Upper lobe of left lung (tissue), 6 donors: ENCODE measurements around the gene KRTAP10-11. TPM values are rescaled to one million over a fixed set of nuclear protein-coding genes. Genes with fewer than 3 reads are reported as not detected.

Experiments
- ATAC-seq, 2 donors: fragments of 200-7000 bp; cut with Tn5 transposase; one replicate each; pipeline ENCODE4 v1.9.1; 2022; ENCODE audit warnings: mild to moderate bottlenecking in 2 of 2, moderate library complexity in 2 of 2; ENCODE audit not compliant: low FRiP score in 2 of 2
- DNase-seq, 2 donors: peaks; one replicate each; pipeline ENCODE4 v3.0.0-alpha.2; 2019 to 2020
- H3K27ac ChIP-seq, 4 donors: fragments of 200-600 bp; sonication (generic); one replicate each; pipeline ENCODE4 v1.5.1; 2016 to 2019
- H3K27me3 ChIP-seq, 4 donors: fragments of 200-600 bp; sonication (generic); one replicate each; pipeline ENCODE4 v1.5.1; 2017 to 2019
- H3K36me3 ChIP-seq, 4 donors: fragments of 200-600 bp; sonication (generic); one replicate each; pipeline ENCODE4 v1.5.1; 2016 to 2019
- H3K4me1 ChIP-seq, 4 donors: fragments of 200-600 bp; sonication (generic); one replicate each; pipeline ENCODE4 v1.5.1; 2018 to 2019
- H3K4me3 ChIP-seq, 4 donors: fragments of 200-600 bp; sonication (generic); one replicate each; pipeline ENCODE4 v1.5.1; 2017 to 2019; ENCODE audit warnings: mild to moderate bottlenecking in 2 of 4, moderate library complexity in 1 of 4
- H3K9me3 ChIP-seq, 4 donors: fragments of 200-600 bp; sonication (generic); one replicate each; pipeline ENCODE4 v1.5.1; 2018 to 2019
- CTCF ChIP-seq, 6 experiments: fragments of 450-650 bp in 4 of 6; fragments of 200-600 bp in 2 of 6; sonication (generic) in 2 of 6; IDR thresholded peaks; one replicate each; pipeline ENCODE4 v1.5.1; 2016 to 2019; ENCODE audit warnings: antibody characterized with exemption in 6 of 6
- EP300 ChIP-seq, 4 donors: sonication (generic); formaldehyde crosslinking; IDR thresholded peaks; one replicate each; pipeline ENCODE4 v1.5.1; 2017; ENCODE audit warnings: antibody characterized with exemption in 4 of 4, control low read depth in 2 of 4
- POLR2A ChIP-seq, 4 donors: fragments of 450-650 bp; IDR thresholded peaks; one replicate each; pipeline ENCODE4 v1.5.1; 2016 to 2017; ENCODE audit warnings: antibody characterized with exemption in 4 of 4, mild to moderate bottlenecking in 2 of 4
- POLR2AphosphoS5 ChIP-seq, 2 donors: sonication (generic); formaldehyde crosslinking; IDR thresholded peaks; one replicate each; pipeline ENCODE4 v1.5.1; 2017; ENCODE audit warnings: antibody characterized with exemption in 2 of 2
- WGBS, 2 donors: methylation state at CpG; one replicate each; pipeline ENCODE4 v1.1.5; 2017 to 2018; 5-methylcytosine and 5-hydroxymethylcytosine counted together
- total RNA-seq, 6 donors: library from RNA; depleted of rRNA in 4 of 6; stranded (reverse); fragments of >200 nt in 4 of 6; gene quantifications; one replicate each; pipeline versions ENCODE4 v1.1.0 to v1.2.1, GENCODE V29; 2016 to 2021
- donor health status: DM: no; HTN: no; CAD: no; lungs with moderate emphysema.
- donor health status: DM: no; HTN: yes; CAD: no; lungs with severe emphysema.

KRTAP10-11 gene
- total RNA-seq, 6 donors from 2014 or later = not detected

- DNase-seq (no peak), ATAC-seq (no peak)
- Histone ChIP-seq H3K4me1 (no peaks in the 10 kb centered on the region), H3K36me3 (no peaks in the 10 kb centered on the region), H3K27me3 (no peaks in the 10 kb centered on the region), H3K27ac (no peak overlapping the region), H3K9me3 (peaks cover 0 to 15% (median 13%) of the 10 kb centered on the region in 4 donors), H3K4me3 (no peak overlapping the region)
- 47 to 62% methylated on average over 2 of the region's 2 CpGs for WGBS, 2 donors
- TF ChIP-seq EP300 (IDR thresholded peaks at IDR 0.05) (no peak), POLR2AphosphoS5 (IDR thresholded peaks at IDR 0.05) (no peak), POLR2A (IDR thresholded peaks at IDR 0.05) (no peak), CTCF (IDR thresholded peaks at IDR 0.05) (no peak)
Observed at GRCh38 chr21:44692798-44693512, 46.7 kb downstream of the KRTAP10-11 start.

GRCh38 chr21:44694776-44695175 lies 48.6 kb downstream of the KRTAP10-11 start:
- Histone ChIP-seq H3K36me3 (no peaks in the 10 kb centered on the region), H3K9me3 (peaks cover 0 to 15% (median 13%) of the 10 kb centered on the region in 4 donors), H3K27ac (no peak overlapping the region), H3K27me3 (no peaks in the 10 kb centered on the region), H3K4me3 (no peak overlapping the region), H3K4me1 (no peaks in the 10 kb centered on the region)
- ATAC-seq (no peak), DNase-seq (no peak)
- no peak for TF ChIP-seq CTCF (IDR thresholded peaks at IDR 0.05)
- no peak for TF ChIP-seq POLR2AphosphoS5 (IDR thresholded peaks at IDR 0.05)
- TF ChIP-seq POLR2A (IDR thresholded peaks at IDR 0.05) = no peak
- TF ChIP-seq EP300 (IDR thresholded peaks at IDR 0.05) = no peak
- WGBS, 2 donors = 66 to 71% methylated on average over 9 to 11 of the region's 11 CpGs

- Histone ChIP-seq H3K9me3 (peaks cover 0 to 15% (median 13%) of the 10 kb centered on the region in 4 donors), H3K4me1 (no peaks in the 10 kb centered on the region), H3K4me3 (no peak overlapping the region), H3K27me3 (no peaks in the 10 kb centered on the region), H3K36me3 (no peaks in the 10 kb centered on the region), H3K27ac (no peak overlapping the region)
- no peak for DNase-seq
- no peak for TF ChIP-seq POLR2AphosphoS5 (IDR thresholded peaks at IDR 0.05)
- no peak for TF ChIP-seq CTCF (IDR thresholded peaks at IDR 0.05)
- TF ChIP-seq EP300 (IDR thresholded peaks at IDR 0.05) = no peak
- TF ChIP-seq POLR2A (IDR thresholded peaks at IDR 0.05) = no peak
- WGBS, 2 donors = 61 to 73% methylated on average over 8 of the region's 8 CpGs
- ATAC-seq = no peak
Observed at GRCh38 chr21:44695184-44695583, 49.0 kb downstream of the KRTAP10-11 start.

- H3K27me3 ChIP-seq = no peaks in the 10 kb centered on the region
- WGBS, 2 donors = 78 to 83% methylated on average over 8 of the region's 8 CpGs
- peaks cover 0 to 15% (median 13%) of the 10 kb centered on the region in 4 donors for H3K9me3 ChIP-seq
- no peak for DNase-seq
- TF ChIP-seq POLR2AphosphoS5 (IDR thresholded peaks at IDR 0.05) = no peak
- TF ChIP-seq EP300 (IDR thresholded peaks at IDR 0.05) = no peak
- TF ChIP-seq POLR2A (IDR thresholded peaks at IDR 0.05) = no peak
- no peak for TF ChIP-seq CTCF (IDR thresholded peaks at IDR 0.05)
- ATAC-seq = no peak
- no peaks in the 10 kb centered on the region for H3K4me1 ChIP-seq
- H3K27ac ChIP-seq = no peak overlapping the region
- no peaks in the 10 kb centered on the region for H3K36me3 ChIP-seq
- no peak overlapping the region for H3K4me3 ChIP-seq
Observed at GRCh38 chr21:44695641-44696040, 49.4 kb downstream of the KRTAP10-11 start.

DNA sequence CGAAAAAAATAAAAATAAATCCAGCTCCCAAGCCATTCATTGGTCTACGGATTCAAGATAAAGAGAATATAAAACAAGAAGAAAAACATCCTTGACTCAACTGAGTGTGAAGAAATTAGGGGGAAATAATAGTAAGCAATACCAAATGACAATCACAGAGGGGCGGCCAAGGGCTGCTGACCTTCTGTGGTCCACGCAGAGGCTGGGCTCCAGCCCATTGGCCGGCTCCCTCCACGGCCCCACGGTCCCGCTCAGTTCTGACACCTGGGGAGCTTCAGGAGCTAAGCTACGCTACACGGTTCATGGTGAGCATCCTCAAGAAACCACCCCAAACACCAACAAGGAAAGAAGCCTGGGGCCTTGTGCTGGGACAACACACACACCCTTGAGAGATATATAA lies 50.4 kb downstream of the KRTAP10-11 start:
- TF ChIP-seq POLR2AphosphoS5 (IDR thresholded peaks at IDR 0.05) (no peak), EP300 (IDR thresholded peaks at IDR 0.05) (no peak), CTCF (IDR thresholded peaks at IDR 0.05) (no peak), POLR2A (IDR thresholded peaks at IDR 0.05) (no peak)
- Histone ChIP-seq H3K9me3 (peaks cover 0 to 15% (median 13%) of the 10 kb centered on the region in 4 donors), H3K27me3 (no peaks in the 10 kb centered on the region), H3K27ac (no peak overlapping the region), H3K4me3 (no peak overlapping the region), H3K4me1 (no peaks in the 10 kb centered on the region), H3K36me3 (no peaks in the 10 kb centered on the region)
- DNase-seq = peak in 1 of 2 donors; percentile 50
- 69 to 72% methylated on average over 10 of the region's 10 CpGs for WGBS, 2 donors
- ATAC-seq = peak in 1 of 2 donors; percentile 24
